Caco-2 (cell line): ENCODE data around the gene PALM2AKAP2. TPM values are rescaled to one million over a fixed set of nuclear protein-coding genes. Genes with fewer than 3 reads are reported as not detected.

Source experiments
- BruUV-seq: library from RNA; stranded (reverse); fragments of 400-500 nt; replicated peaks from 2 replicates; lab custom pipeline; 2021; lab: Mats Ljungman, UMichigan
- CTCF ChIA-PET: fragments of 300-600 bp; sonication (Branson Sonifier 250); formaldehyde crosslinking; loops from one replicate; lab custom pipeline; 2022; ENCODE audit warnings: antibody characterized with exemption; lab: Charles Lee
- POLR2A ChIA-PET: fragments of 300-600 bp; sonication (Branson Sonifier 250); formaldehyde crosslinking; loops from one replicate; lab custom pipeline; 2022; ENCODE audit warnings: antibody characterized with exemption; lab: Charles Lee
- DNase-seq, 2 experiments: peaks; one replicate each; pipeline versions ENCODE4 v3.0.0 to v3.0.0-alpha.2; 2020 to 2022
- H3K27me3 ChIP-seq: replicated peaks from 2 replicates; pipeline ENCODE4 v1.6.0; 2011; ENCODE audit warnings: low read length; ENCODE audit not compliant: control insufficient read depth, insufficient read depth
- H3K36me3 ChIP-seq: 2 replicates; pipeline ENCODE4 v1.5.1; 2011; ENCODE audit warnings: low read length; ENCODE audit not compliant: control insufficient read depth, insufficient read depth
- H3K4me1 ChIP-seq: fragments of 250-450 bp; sonication (Bioruptor Pico); 2 replicates; pipeline ENCODE4 v1.5.1; 2020; ENCODE audit warnings: mild to moderate bottlenecking
- H3K4me3 ChIP-seq: 2 replicates; pipeline ENCODE4 v1.5.1; 2011; ENCODE audit warnings: low read depth, mild to moderate bottlenecking, control low read depth, low read length
- H3K9me3 ChIP-seq: fragments of 250-450 bp; sonication (Bioruptor Pico); 2 replicates; pipeline ENCODE4 v1.5.1; 2020; ENCODE audit warnings: mild to moderate bottlenecking, moderate library complexity
- H3K27ac Mint-ChIP-seq: one replicate; pipeline ENCODE4 v1.8.0; 2022; ENCODE audit warnings: mixed read lengths; ENCODE audit not compliant: unreplicated experiment
- H3K27me3 Mint-ChIP-seq: one replicate; pipeline ENCODE4 v1.8.0; 2022; ENCODE audit warnings: mixed read lengths; ENCODE audit not compliant: insufficient read depth, unreplicated experiment
- H3K36me3 Mint-ChIP-seq: one replicate; pipeline ENCODE4 v1.8.0; 2022; ENCODE audit warnings: mild to moderate bottlenecking, mixed read lengths; ENCODE audit not compliant: insufficient read depth, unreplicated experiment
- H3K4me1 Mint-ChIP-seq: one replicate; pipeline ENCODE4 v1.8.0; 2022; ENCODE audit warnings: low read depth, mixed read lengths; ENCODE audit not compliant: unreplicated experiment
- H3K4me3 Mint-ChIP-seq: one replicate; pipeline ENCODE4 v1.8.0; 2022; ENCODE audit warnings: mild to moderate bottlenecking, moderate library complexity, mixed read lengths; ENCODE audit not compliant: unreplicated experiment
- H3K9me3 Mint-ChIP-seq: one replicate; pipeline ENCODE4 v1.8.0; 2022; ENCODE audit warnings: mixed read lengths; ENCODE audit not compliant: unreplicated experiment
- intact Hi-C: fragments of 100-400 bp; cut with micrococcal nuclease; formaldehyde crosslinking; loops from one replicate; pipeline ENCODE4 v1.10.0; 2022; ENCODE audit not compliant: unreplicated experiment
- total RNA-seq: library from RNA; stranded (reverse); gene quantifications from 2 replicates; pipeline ENCODE4 v1.2.3, GENCODE V29; 2022
- TF ChIP-seq, protein P1 (sequence below), 2 experiments: fragments of 200-600 bp in 1 of 2; IDR thresholded peaks; 1 replicate in 1 of 2; 2 replicates in 1 of 2; pipeline versions ENCODE4 v1.5.1 to v1.8.0; 2011 to 2022; ENCODE audit warnings: antibody characterized with exemption in 1 of 2, control low read depth in 1 of 2, inconsistent platforms in 1 of 2, low read depth in 1 of 2, low read length in 1 of 2, mild to moderate bottlenecking in 1 of 2, moderate library complexity in 1 of 2; ENCODE audit not compliant: insufficient read depth in 1 of 2, severe bottlenecking in 1 of 2, unreplicated experiment in 1 of 2

The PALM2AKAP2 gene
- total RNA-seq, 1 experiment from 2014 or later: 0.54 TPM

DNA sequence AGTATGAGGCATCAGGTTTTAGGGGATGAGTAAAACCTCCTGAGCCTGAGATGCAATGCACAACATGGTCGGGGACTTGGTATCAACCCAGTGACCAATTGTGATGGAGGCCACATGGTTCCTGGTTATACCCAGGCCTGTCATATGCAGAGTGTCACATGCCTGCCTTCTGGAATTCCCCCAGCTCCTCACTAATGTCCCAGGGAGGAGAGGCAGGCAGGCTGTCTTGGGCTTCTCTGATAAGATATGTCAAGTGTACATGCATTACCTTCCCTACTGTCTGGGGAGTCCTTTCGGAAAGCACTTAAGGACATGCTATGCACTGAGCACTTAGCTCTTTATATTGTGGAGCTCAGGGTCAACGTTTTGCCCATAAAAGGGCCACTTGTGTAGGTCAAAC, 14.2 kb upstream of the PALM2AKAP2 start:
- Mint-ChIP-seq H3K4me1 (peaks cover under 1% of the 10 kb centered on the region), H3K27ac (no peak overlapping the region)

DNA sequence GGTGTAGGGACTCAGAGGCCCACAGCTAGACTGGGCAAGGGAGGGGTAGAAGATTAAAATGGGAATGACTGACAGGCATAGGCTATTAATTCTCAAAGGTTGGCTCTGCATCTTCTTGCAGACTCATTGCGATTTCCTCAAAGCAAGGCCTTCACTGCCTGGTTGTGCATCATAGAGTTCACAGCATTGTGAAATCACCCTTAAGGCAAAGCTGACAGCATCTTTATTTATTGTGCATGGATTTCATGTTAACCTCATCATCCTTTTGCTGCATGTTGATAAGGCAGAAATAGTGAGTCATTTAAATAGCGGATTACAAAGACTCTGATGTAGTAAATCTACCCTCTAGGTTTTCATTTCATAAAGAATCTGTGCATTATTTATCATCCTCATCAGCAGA, 13.6 kb upstream of the PALM2AKAP2 start:
- TF ChIP-seq, protein P1, sequence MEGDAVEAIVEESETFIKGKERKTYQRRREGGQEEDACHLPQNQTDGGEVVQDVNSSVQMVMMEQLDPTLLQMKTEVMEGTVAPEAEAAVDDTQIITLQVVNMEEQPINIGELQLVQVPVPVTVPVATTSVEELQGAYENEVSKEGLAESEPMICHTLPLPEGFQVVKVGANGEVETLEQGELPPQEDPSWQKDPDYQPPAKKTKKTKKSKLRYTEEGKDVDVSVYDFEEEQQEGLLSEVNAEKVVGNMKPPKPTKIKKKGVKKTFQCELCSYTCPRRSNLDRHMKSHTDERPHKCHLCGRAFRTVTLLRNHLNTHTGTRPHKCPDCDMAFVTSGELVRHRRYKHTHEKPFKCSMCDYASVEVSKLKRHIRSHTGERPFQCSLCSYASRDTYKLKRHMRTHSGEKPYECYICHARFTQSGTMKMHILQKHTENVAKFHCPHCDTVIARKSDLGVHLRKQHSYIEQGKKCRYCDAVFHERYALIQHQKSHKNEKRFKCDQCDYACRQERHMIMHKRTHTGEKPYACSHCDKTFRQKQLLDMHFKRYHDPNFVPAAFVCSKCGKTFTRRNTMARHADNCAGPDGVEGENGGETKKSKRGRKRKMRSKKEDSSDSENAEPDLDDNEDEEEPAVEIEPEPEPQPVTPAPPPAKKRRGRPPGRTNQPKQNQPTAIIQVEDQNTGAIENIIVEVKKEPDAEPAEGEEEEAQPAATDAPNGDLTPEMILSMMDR (IDR thresholded peaks at IDR 0.05; ENCODE audit: insufficient read depth in 1 of 2, low read depth in 1 of 2, low read length in 1 of 2, severe bottlenecking in 1 of 2, unreplicated experiment in 1 of 2): no peak
- POLR2A ChIA-PET: no interaction called here
- H3K27me3 ChIP-seq: no peaks in the 10 kb centered on the region
- H3K4me1 Mint-ChIP-seq: peaks cover 6% of the 10 kb centered on the region
- H3K9me3 Mint-ChIP-seq: no peaks in the 10 kb centered on the region
- CTCF ChIA-PET: no interaction called here
- BruUV-seq: no TSS peak
- H3K36me3 ChIP-seq: no peaks in the 10 kb centered on the region
- peaks cover 12% of the 10 kb centered on the region; the same call in 1 of the 2 replicates for H3K4me1 ChIP-seq
- no peaks in the 10 kb centered on the region for H3K36me3 Mint-ChIP-seq
- H3K27ac Mint-ChIP-seq: no peak overlapping the region
- DNase-seq: no peak
- intact Hi-C loops: no loop called here
- no peak overlapping the region for H3K4me3 Mint-ChIP-seq
- no peak overlapping the region for H3K4me3 ChIP-seq
- H3K9me3 ChIP-seq: no peaks in the 10 kb centered on the region
- H3K27me3 Mint-ChIP-seq: peaks cover 14% of the 10 kb centered on the region

More for the DNA sequence above, 14.2 kb upstream of the PALM2AKAP2 start:
- POLR2A ChIA-PET: no interaction called here
- peaks cover 7% of the 10 kb centered on the region; the same call in 1 of the 2 replicates for H3K4me1 ChIP-seq
- Mint-ChIP-seq H3K4me3 (no peak overlapping the region), H3K36me3 (no peaks in the 10 kb centered on the region), H3K27me3 (peaks cover 14% of the 10 kb centered on the region), H3K9me3 (no peaks in the 10 kb centered on the region)
- no peaks in the 10 kb centered on the region for H3K9me3 ChIP-seq
- BruUV-seq: no TSS peak
- no peaks in the 10 kb centered on the region for H3K36me3 ChIP-seq
- intact Hi-C loops: no loop called here
- TF ChIP-seq, protein P1 (IDR thresholded peaks at IDR 0.05; ENCODE audit: insufficient read depth in 1 of 2, low read depth in 1 of 2, low read length in 1 of 2, severe bottlenecking in 1 of 2, unreplicated experiment in 1 of 2): no peak
- no peak for DNase-seq
- CTCF ChIA-PET: no interaction called here
- no peak overlapping the region for H3K4me3 ChIP-seq
- H3K27me3 ChIP-seq: no peaks in the 10 kb centered on the region

DNA sequence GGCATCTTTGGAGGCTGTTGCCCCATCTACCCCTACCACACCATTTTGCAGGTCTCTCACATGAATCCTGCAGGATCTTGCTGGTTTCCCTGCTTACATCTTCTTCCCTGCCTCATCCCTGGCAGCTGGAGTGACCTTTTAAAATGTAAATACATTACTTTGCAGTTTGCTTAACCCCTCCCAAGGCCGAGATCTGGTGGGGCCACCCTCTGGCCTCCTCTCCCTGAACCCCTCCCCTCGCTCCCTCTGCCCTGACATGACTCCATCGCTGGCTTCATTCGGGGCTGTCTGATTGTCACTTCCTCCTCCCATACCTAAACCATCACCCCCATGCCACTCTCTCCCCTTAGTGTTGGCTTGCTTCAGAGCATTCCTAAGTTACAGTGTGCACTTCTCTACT, 12.6 kb upstream of the PALM2AKAP2 start:
- Mint-ChIP-seq H3K27me3 (peaks cover 14% of the 10 kb centered on the region), H3K4me3 (no peak overlapping the region), H3K27ac (no peak overlapping the region), H3K9me3 (no peaks in the 10 kb centered on the region), H3K36me3 (no peaks in the 10 kb centered on the region), H3K4me1 (peaks cover 8% of the 10 kb centered on the region)
- BruUV-seq: no TSS peak
- no peaks in the 10 kb centered on the region for H3K9me3 ChIP-seq
- intact Hi-C loops: no loop called here
- TF ChIP-seq, protein P1 (IDR thresholded peaks at IDR 0.05; ENCODE audit: insufficient read depth in 1 of 2, low read depth in 1 of 2, low read length in 1 of 2, severe bottlenecking in 1 of 2, unreplicated experiment in 1 of 2): no peak
- H3K4me3 ChIP-seq: no peak overlapping the region
- H3K36me3 ChIP-seq: no peaks in the 10 kb centered on the region
- peaks cover 16% of the 10 kb centered on the region; the same call in 1 of the 2 replicates for H3K4me1 ChIP-seq
- DNase-seq: no peak
- no peaks in the 10 kb centered on the region for H3K27me3 ChIP-seq
- CTCF ChIA-PET: no interaction called here
- POLR2A ChIA-PET: no interaction called here
